Hematopoietic multipotent progenitor cell treated with erythropoietin and hydrocortisone succinate and interleukin-3 and kit ligand, for 15 days (in vitro differentiated cells): ENCODE results near the gene HMGN4.

Source experiments
- DNase-seq: peaks from one replicate; pipeline ENCODE4 v3.0.0-alpha.2; 2015; ENCODE audit warnings: low spot score

The HMGN4 gene

GRCh38 chr6:26578279-26578678 lies 40.1 kb downstream of the HMGN4 start:
- DNase-seq: no peak

DNA sequence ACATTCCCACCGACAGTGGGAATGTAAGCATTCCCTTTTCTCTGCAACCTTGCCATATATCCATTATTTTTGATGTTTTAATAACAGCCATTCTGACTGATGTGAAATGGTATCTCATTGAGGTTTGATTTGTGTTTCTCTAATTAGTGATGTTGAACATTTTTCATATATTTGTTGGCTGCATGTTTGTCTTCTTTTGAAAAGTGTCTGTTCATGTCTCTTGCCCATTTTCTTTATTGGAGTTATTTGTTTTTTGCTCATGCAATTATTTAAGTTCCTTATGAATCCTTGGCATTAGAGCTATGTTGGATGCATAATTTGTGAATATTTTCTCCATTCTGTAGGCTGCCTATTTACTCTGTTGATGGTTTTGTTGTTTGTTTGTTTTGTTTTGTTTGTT lies 40.6 kb downstream of the HMGN4 start:
- no peak for DNase-seq

GRCh38 chr6:26581164-26581915 lies 43.2 kb downstream of the HMGN4 start:
- no peak for DNase-seq

DNA sequence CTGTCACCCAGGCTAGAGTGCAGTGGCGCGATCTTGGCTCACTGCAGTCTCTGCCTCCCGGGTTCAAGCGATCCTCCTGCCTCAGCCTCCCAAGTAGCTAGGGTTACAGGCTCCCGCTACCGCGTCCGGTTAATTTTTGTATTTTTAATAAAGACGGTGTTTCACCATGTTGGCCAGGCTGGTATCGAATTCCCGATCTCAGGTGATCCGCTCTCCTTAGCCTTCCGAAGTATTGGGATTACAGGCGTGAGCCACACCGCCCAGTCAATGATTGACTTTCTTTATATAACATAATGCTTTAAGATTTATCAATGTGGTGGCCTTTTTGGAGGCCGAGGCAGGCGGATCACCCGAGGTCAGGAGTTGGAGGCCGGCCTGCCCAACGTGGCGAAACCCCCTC lies 50.8 kb downstream of the HMGN4 start:
- DNase-seq: no peak

DNA sequence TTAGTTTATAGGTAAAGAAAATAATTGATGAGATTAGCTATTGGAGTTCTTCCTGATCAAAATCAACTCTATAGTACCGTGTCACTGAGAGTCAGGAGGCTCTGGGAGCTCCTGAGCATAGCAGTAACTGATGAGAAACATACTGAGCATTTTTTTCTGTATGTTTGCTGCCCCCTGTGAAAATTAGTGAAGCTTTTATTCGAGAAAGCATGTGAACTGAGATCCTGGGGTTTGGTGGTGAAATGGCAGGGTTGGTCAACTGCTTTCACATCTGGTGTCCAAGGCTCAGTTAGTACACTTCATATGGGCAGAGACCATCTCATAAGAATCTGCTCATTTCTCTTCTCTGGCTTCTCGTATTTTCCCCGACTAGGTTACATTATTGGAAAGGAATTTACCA lies 54.5 kb downstream of the HMGN4 start:
- DNase-seq: no peak

DNA sequence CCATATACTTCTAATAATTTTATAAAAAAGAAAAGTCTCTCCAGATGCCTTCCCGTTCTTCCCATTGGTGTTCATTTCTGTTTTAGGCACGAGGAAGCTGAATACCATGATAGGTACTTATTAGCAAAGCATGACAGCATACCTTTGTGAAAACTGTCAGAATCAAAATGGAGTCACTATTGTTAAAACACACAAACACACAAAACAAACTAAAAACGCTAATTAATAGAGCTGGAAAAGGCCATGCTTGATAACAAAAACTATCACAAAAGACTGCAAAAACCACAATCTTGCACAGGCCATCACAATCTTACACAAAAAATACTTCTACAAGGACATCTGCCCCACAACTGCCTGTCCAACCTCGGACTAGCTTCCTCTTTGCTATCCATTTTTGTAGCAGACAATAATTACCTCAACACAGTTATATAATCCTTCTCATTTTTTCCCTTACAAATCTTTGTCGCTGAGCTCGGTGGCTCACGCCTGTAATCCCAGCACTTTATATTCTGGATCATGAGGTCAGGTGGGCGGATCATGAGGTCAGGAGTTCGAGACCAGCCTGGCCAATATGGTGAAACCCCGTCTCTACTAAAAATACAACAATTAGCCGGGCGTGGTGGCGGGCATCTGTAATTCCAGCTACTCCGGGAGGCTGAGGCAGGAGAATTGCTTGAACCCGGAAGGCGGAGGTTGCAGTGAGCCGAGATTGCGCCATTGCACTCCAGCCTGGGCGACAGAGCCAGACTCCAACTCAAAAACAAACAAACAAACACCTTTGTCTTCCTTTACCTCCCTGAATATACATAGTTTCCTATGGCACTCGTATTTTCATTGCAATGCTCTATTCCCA lies 55.3 kb downstream of the HMGN4 start:
- DNase-seq: no peak

DNA sequence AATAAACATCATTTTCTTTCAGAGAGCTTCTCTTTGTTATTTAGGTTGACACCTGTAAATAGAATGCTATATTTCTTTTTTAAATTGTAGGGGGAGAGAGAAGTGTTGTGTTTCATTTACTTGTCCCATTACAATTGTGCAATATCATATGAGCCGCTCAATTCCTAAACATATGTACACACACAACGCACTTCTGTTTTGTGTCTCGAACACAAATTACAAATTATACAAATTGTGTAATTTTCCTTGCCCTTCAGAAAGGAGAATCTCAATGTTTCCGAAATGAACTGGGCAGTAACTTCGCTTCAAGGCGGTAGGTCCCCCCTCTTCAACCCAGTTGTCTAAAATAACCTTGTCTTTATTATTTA lies 55.9 kb downstream of the HMGN4 start:
- no peak for DNase-seq

GRCh38 chr6:26594730-26595632 lies 56.8 kb downstream of the HMGN4 start:
- DNase-seq: peak; percentile 10

GRCh38 chr6:26595669-26596269 lies 57.6 kb downstream of the HMGN4 start:
- peak; percentile 87 for DNase-seq
